NK-92 (cell line): ENCODE measurements around the gene NDST3.

ENCODE experiments used
- DNase-seq: peaks from one replicate; lab custom pipeline; 2025; ENCODE audit not compliant: unreplicated experiment; lab: John Stamatoyannopoulos, UW

NDST3 gene

DNA sequence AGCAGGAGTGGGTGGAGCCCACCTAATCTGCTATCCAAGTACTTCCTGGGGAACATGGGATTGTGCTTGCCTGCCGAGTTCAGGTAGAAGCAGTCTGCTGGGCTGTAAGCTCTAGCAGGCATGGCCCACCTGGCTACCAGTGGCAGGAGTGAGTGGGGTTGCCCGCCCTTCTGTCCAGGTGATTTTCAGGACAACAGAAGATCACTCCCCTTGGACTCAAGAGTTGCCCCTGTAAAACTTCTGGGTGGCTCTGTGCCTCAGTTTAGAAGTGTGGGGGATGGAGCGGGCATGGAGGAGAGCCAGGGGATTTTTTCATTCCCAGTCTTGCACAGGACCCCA is 43.5 kb downstream of the NDST3 start:
- DNase-seq, result no peak

- no peak for DNase-seq
Measured at GRCh38 chr4:118081434-118081833, 47.1 kb downstream of the NDST3 start.

- DNase-seq, result no peak
Measured at GRCh38 chr4:118082182-118082581, 47.9 kb downstream of the NDST3 start.

DNA sequence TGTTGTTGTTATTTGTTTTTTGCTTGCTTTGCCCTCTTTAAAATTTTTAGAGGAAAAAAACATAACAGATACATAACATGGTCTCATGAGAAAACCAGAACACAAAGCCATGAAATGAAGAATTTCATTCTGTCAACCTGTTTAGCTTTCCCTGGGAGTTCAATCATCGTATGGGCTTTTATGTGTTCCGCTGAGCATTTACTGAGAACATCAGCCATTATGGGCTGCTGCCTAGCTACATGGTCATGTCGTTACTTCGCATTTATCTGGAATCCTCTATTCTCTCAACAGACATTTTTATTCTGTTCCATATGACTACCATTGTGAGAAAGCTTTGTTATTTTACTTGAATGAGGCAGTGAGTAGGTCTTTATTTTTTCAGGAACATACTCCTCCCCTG is 51.4 kb downstream of the NDST3 start:
- no peak for DNase-seq

GRCh38 chr4:118086344-118086743 is 52.1 kb downstream of the NDST3 start:
- DNase-seq, result no peak

- DNase-seq, result no peak
Measured at GRCh38 chr4:118087366-118087765, 53.1 kb downstream of the NDST3 start.

GRCh38 chr4:118099106-118099505 is 64.8 kb downstream of the NDST3 start:
- no peak for DNase-seq

- DNase-seq, result no peak
Measured at GRCh38 chr4:118102195-118102594, 67.9 kb downstream of the NDST3 start.

- DNase-seq, result no peak
Measured at GRCh38 chr4:118112117-118113046, 78.1 kb downstream of the NDST3 start.

DNA sequence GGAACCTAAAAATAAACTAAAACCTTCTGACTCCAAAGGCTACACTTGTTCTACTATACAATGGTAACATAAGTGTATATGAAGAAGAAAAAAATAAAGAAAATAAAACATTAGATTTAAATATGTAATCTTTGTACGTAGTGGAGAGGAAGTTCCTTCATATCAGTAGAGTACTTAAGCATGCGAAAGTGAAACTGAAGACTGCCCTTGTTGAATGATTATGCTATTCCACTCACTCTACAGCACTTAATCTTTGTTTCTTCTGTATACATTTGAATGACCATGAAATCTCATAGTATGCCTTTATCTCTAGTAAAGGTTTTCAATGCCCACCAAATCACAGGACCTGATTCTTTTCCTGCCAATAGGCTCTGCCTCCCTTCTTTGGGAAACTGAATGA is 78.9 kb downstream of the NDST3 start:
- no peak for DNase-seq

GRCh38 chr4:118114720-118115119 is 80.4 kb downstream of the NDST3 start:
- no peak for DNase-seq

DNA sequence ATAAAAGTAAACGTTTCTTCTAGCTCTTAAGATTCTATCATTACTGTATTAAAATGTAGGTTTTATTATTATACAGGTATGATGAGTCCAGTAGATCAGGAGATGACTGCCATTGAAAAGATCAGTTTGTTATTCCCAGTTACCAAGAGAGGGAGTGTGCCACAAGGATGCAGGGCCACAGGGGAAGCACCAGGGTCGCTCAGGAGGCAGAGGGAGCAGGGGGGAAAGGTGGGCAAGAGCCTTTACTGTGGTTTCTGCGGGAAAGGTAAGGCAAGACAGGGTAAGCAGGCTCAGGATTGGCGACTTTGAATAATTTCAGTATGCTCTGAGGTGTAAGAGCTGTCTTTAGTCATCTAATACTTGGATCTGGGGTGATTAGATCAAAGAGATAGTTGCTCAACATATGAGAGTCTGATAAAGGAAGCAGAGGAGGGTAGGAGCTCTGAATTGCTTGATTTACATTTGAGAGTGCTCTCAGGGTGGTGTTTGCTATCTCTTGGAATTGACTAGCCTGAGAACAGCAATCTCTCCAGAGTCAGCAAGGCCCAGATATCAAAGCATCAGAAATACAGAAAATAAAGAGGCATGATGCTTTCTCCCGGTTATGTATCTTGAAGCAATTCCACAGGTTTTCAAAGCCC is 86.0 kb downstream of the NDST3 start:
- DNase-seq, result no peak

- DNase-seq, result no peak
Measured at GRCh38 chr4:118124997-118125396, 90.7 kb downstream of the NDST3 start.

- DNase-seq, result no peak
Measured at GRCh38 chr4:118139241-118139640, 105.0 kb downstream of the NDST3 start.

DNA sequence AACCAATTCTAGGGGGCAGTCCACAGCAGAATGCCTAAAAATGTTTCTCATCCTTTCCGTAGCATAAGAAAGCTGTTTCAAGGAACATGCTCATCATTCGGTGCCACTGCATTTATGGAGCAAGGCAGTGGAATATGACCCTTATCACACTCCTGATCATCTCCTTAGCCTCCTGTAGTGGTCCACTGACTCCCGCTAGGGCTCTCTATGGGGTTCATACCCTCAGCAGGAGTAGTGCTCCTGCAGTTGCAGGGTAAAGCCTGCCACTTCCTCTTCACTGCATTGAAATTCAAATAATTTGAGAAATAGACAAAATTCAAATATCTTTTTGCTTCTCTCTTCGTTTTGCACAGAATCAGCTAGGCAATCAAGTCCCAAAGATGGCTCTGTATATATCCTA is 107.0 kb downstream of the NDST3 start:
- no peak for DNase-seq

DNA sequence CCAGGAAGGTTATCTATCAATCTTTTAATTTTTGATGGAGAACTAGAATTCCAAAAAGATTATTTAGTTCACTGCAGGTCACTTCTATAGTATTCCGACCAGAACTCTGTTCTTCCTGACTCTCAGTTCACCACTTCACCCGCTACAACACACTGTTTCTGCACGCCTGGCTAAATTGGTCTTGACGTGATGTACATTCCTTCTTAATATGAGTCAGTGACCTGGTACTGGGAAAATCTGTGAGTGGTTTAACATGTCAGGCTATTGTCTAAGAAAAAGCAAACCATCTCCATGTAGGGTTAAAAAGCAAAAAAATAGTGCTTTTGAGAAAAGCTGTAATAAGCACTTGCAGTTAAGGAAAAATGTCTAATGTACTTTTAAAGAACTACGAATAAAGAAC is 120.4 kb downstream of the NDST3 start:
- DNase-seq, result no peak

DNA sequence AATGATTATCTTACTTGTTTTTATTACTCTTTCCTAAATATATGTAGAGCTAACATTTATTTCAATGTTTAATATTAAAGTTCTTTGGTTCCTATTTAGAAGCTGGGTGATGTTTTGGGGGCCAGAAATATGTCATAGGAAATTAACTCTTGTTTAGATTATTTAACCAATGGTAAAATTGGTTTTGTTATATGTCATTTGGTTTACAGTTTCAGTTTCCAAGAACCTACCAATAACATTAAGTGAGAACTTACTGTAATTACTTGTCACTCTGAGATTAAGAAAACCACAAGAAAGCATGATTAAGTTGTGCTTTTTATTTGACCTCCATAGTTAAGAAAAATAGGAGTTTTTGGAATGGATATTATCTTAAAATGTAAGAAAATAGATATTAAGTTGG is 121.2 kb downstream of the NDST3 start:
- DNase-seq, result no peak

DNA sequence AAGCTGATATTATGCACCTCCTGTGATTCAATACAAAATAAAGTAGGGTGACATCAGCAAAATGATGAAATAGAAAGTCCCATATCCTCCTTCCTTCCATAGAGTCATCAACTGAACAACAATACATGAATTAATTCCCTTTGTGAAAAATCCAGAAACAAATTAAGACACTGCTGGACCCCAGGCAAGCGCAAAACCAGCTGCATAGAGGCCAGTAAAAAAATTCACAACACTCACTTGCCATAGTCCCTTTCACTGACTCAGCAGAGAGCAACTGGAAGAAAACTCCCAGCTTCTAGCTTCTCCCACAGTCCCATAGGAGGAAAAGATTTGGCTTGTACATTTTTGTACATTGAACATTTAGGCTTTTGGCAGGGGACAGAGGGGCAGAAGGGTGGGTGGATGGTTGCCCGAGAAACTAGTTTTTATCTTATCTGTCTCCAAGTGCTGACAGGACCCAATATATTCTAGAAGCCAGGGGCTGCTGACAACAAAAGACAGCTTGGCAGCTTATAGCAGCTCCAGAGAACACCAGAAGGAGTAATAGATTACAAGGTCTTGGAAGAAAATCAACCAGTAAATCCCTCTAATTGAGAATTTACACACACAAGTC is 124.6 kb downstream of the NDST3 start:
- DNase-seq, result no peak

GRCh38 chr4:118167306-118167705 is 133.0 kb downstream of the NDST3 start:
- no peak for DNase-seq

- no peak for DNase-seq
Measured at GRCh38 chr4:118171381-118171780, 137.1 kb downstream of the NDST3 start.

DNA sequence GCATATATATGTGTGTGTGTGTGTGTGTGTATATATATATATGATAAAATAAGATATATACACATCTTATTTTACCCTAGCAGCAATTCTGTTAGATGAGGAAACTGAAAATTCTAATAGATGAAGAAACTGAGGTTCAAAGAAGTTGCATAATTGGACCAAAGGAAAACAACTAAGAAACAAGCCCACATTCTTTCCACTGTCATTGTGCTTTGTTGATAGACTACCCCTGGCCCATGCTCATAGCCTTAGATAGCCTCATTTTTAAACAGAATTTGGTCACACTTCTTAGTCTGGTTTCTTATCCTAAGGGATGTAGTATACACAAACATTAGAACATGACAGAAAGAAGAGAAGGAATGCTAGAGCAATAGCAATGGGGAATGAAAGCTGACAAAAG is 138.8 kb downstream of the NDST3 start:
- DNase-seq, result no peak
